Loucy (cell line): ENCODE data around the gene BHLHE40.

Experiments
- EZH2phosphoT487 ChIP-seq: fragments of 200-600 bp; IDR thresholded peaks from 2 replicates; pipeline ENCODE4 v1.6.1; 2018; ENCODE audit warnings: antibody characterized with exemption, mild to moderate bottlenecking, moderate library complexity, borderline replicate concordance
- TF ChIP-seq, protein P1 (sequence below): fragments of 200-600 bp; sonication (generic); conservative IDR thresholded peaks from 2 replicates; pipeline ENCODE4 v1.5.1; 2014; ENCODE audit warnings: mild to moderate bottlenecking, antibody characterized with exemption, low read length

DNA sequence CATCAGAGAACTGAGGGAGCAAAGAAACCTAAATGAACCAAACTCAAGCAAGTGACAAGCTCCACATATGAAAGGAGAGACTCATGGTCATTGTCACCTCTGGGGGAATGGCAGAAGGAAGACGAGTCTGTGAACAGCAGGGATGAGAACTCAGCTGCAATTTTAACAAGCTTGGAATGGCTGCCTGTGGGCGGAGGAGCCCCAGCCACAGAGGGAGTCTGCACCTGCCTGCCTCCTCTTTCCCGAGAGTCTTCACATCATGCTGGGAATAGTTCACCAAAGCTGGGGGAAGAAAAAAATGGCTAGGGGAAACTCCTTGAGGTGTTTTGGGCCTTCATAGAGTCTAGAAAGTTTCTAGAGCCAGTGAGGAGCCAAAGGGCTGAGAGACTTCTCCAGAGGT, 21.3 kb upstream of the BHLHE40 start:
- TF ChIP-seq, protein P1, sequence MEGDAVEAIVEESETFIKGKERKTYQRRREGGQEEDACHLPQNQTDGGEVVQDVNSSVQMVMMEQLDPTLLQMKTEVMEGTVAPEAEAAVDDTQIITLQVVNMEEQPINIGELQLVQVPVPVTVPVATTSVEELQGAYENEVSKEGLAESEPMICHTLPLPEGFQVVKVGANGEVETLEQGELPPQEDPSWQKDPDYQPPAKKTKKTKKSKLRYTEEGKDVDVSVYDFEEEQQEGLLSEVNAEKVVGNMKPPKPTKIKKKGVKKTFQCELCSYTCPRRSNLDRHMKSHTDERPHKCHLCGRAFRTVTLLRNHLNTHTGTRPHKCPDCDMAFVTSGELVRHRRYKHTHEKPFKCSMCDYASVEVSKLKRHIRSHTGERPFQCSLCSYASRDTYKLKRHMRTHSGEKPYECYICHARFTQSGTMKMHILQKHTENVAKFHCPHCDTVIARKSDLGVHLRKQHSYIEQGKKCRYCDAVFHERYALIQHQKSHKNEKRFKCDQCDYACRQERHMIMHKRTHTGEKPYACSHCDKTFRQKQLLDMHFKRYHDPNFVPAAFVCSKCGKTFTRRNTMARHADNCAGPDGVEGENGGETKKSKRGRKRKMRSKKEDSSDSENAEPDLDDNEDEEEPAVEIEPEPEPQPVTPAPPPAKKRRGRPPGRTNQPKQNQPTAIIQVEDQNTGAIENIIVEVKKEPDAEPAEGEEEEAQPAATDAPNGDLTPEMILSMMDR: no peak
- TF ChIP-seq EZH2phosphoT487: no peak
